ENCODE data around the gene DNAJC12.

DNA sequence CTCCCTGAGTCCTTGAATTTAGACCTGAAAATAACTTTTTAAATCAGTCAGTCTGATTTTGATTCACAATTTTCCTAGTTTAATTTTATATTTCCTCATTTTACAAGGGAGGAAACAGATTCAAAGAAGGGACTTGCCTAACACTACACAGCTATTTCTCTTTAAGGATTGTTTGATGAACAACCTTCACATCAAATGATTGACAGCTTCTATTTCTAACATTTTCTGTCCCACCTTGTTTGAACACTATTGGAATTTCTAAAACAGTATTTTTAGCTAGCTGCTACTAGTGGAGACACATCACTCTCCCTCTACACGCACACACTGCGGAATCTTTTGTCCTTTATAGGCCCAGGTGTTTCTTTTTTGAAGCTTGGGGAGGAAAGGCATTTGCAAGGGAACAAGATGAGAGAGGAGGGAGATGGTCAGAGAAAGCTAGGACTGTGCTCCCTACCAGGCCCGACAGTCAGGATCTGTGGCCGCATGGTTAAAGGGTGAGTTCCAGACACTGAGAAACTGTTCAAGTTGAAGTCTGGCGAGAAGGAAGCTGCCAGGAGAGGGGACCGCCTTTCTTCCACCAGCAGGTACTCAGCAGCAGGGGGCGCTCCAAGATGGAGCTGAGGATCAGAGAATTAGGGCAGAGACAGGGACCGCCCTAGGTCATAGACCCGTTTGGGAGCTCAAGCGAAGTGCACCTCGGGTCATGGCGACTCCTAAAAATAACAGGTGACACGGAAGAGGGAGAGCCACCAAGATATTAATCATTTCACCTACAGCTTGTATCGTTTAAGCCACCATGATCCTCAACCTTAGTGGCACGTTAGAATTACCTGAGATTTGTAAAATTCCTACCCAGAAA is 49.7 kb downstream of the DNAJC12 start:
- TF ChIP-seq ARNTL (CRISPR knock-in tag; IDR thresholded peaks at IDR 0.05; ENCODE audit: borderline replicate concordance, low read depth) (no peak), ZFP30 (CRISPR knock-in tag; IDR thresholded peaks at IDR 0.05) (no peak), ESRRG (CRISPR knock-in tag; IDR thresholded peaks at IDR 0.05) (no peak), ZNF70 (CRISPR knock-in tag; IDR thresholded peaks at IDR 0.05) (no peak), SNAI2 (CRISPR knock-in tag; IDR thresholded peaks at IDR 0.05) (no peak), PATZ1 (CRISPR knock-in tag; IDR thresholded peaks at IDR 0.05; ENCODE audit: borderline replicate concordance) (no peak), PPARA (CRISPR knock-in tag; IDR thresholded peaks at IDR 0.05; ENCODE audit: borderline replicate concordance) (no peak), RARB (CRISPR knock-in tag; IDR thresholded peaks at IDR 0.05) (no peak), TOX (CRISPR knock-in tag; IDR thresholded peaks at IDR 0.05; ENCODE audit: borderline replicate concordance) (no peak), TCF4 (CRISPR knock-in tag; IDR thresholded peaks at IDR 0.05; ENCODE audit: borderline replicate concordance) (no peak), GLIS3 (CRISPR knock-in tag; IDR thresholded peaks at IDR 0.05) (no peak), ZFP3 (CRISPR knock-in tag; IDR thresholded peaks at IDR 0.05) (no peak)
- TF ChIP-seq, protein P1, sequence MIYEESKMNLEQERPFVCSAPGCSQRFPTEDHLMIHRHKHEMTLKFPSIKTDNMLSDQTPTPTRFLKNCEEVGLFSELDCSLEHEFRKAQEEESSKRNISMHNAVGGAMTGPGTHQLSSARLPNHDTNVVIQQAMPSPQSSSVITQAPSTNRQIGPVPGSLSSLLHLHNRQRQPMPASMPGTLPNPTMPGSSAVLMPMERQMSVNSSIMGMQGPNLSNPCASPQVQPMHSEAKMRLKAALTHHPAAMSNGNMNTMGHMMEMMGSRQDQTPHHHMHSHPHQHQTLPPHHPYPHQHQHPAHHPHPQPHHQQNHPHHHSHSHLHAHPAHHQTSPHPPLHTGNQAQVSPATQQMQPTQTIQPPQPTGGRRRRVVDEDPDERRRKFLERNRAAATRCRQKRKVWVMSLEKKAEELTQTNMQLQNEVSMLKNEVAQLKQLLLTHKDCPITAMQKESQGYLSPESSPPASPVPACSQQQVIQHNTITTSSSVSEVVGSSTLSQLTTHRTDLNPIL (CRISPR knock-in tag; IDR thresholded peaks at IDR 0.05; ENCODE audit: low read depth): no peak

All from SK-N-SH treated with all-trans-retinoic acid at 6 μM for 48 hours (cell line).